ENCODE data around the gene GALNT3. TPM values are rescaled to one million over a fixed set of nuclear protein-coding genes. Genes with fewer than 3 reads are reported as not detected.

GALNT3 gene
- total RNA-seq = 4.6 TPM

DNA sequence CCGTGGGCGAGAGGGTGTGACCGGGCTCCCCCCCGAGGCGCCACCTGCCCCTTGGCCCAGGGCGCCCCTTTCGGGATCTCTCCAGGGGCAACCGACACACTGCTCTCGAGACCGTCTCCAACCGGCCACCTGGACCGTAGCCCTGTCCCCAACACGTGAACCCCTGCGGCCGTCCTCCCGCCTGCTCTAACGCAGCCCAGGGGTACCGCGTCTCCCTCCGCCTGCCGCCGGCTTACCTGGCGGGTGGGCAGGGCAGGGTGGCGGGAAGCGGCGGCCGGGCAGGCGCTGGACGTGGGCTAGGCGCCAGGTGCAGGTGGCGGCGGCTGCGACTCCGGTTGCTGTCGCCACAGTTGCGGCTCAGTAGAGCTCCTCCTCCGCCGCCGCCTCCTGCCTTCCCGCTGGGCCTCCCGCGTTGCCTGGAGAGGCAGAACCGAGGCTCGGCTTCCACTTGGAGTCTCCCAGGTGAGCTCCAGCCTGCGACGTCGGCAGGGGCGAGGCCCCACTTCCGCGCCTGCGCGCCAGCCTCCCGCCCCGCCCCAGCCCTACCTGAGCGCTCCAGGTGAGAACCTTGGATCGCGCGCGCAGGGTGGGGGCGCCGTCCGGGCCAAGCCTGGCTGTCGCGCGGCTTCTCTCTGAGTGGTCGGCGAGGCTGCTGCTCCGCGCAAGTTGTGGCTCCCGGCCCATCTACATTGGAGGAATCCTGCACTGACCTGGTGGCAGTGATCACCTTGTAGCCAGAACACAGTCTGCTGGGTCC is at the start of gene GALNT3:
Gene GALNT3 (minus strand): TSS at position 469 of the 757 bp plus-strand sequence. CDS start 23,547 bp downstream, outside the sequence.

Other genes starting within 250 kb of the GALNT3 start
- 71.3 TPM for gene TTC21B, start 159.5 kb upstream of the GALNT3 start, total RNA-seq